Fibroblast of upper back skin (primary cell): ENCODE data around the gene PLEKHG2.

ENCODE experiments used
- DNase-seq: peaks from one replicate; pipeline ENCODE4 v3.0.0-alpha.2; 2013

PLEKHG2 gene

GRCh38 chr19:39405958-39406655 lies 6.4 kb upstream of the PLEKHG2 start:
- DNase-seq, result no peak

- peak; percentile 74 for DNase-seq
These were observed 5.6 kb upstream of the PLEKHG2 start, which contains the start of gene ZFP36 for GRCh38 chr19:39406656-39407409. Gene ZFP36 (plus strand): TSS chr19:39406847. CDS start chr19:39406905, 58 bp downstream.

- DNase-seq, result no peak
These were observed 5.1 kb upstream of the PLEKHG2 start for GRCh38 chr19:39407410-39407659.

GRCh38 chr19:39407660-39408391 lies 4.6 kb upstream of the PLEKHG2 start:
- no peak for DNase-seq

- DNase-seq, result no peak
These were observed 3.9 kb upstream of the PLEKHG2 start for GRCh38 chr19:39408392-39409207.

- DNase-seq, result peak; percentile 59
These were observed 3.1 kb upstream of the PLEKHG2 start for GRCh38 chr19:39409208-39410016.

- DNase-seq, result peak; percentile 57
These were observed 2.2 kb upstream of the PLEKHG2 start for GRCh38 chr19:39410017-39410830.

GRCh38 chr19:39410831-39411080 lies 1.7 kb upstream of the PLEKHG2 start:
- no peak for DNase-seq

GRCh38 chr19:39411081-39411831 lies 1.2 kb upstream of the PLEKHG2 start:
- no peak for DNase-seq

- DNase-seq, result peak; percentile 92
These were observed 703 bp upstream of the PLEKHG2 start for GRCh38 chr19:39411832-39412099.

GRCh38 chr19:39412867-39413271 lies 400 bp downstream of the PLEKHG2 start:
- no peak for DNase-seq

- peak; percentile 64 for DNase-seq
These were observed 922 bp downstream of the PLEKHG2 start for GRCh38 chr19:39413272-39413910.

- DNase-seq, result no peak
These were observed 1.6 kb downstream of the PLEKHG2 start for GRCh38 chr19:39413911-39414608.

GRCh38 chr19:39415111-39416046 lies 2.9 kb downstream of the PLEKHG2 start:
- DNase-seq, result no peak

- no peak for DNase-seq
These were observed 4.0 kb downstream of the PLEKHG2 start for GRCh38 chr19:39416152-39417120.

GRCh38 chr19:39417463-39418181 lies 5.2 kb downstream of the PLEKHG2 start:
- DNase-seq, result no peak

GRCh38 chr19:39419003-39419402 lies 6.5 kb downstream of the PLEKHG2 start:
- DNase-seq, result no peak
